ENCODE data around the gene TAPBP. TPM values are rescaled to one million over a fixed set of nuclear protein-coding genes. Genes with fewer than 3 reads are reported as not detected.

Gene TAPBP
- polyA plus RNA-seq, 2 of the 4 experiments (the other 2 are of a cell fraction): 16.8 to 37.5 TPM

- ATAC-seq (no peak), FAIRE-seq (no peak), DNase-seq (ENCODE audit: low read depth in 1 of 2, low spot score in 1 of 2) (no peak)
- 0 out of 6 replicates have a peak overlapping the region, but pooled peaks have one; percentile 16 to 20 for H3K27ac ChIP-seq
- no peak for TF ChIP-seq FOSB (CRISPR knock-in tag; IDR thresholded peaks at IDR 0.05)
- no peak for TF ChIP-seq HOXA7 (CRISPR knock-in tag; IDR thresholded peaks at IDR 0.05)
- no peak for TF ChIP-seq HMGXB4 (CRISPR knock-in tag; IDR thresholded peaks at IDR 0.05; ENCODE audit: borderline replicate concordance)
- TF ChIP-seq ZNF302 (CRISPR knock-in tag; IDR thresholded peaks at IDR 0.05): no peak
- no peak for TF ChIP-seq NFE2L2 (conservative IDR thresholded peaks at IDR 0.05; ENCODE audit: low read length)
- no peak for TF ChIP-seq CHD2 (IDR thresholded peaks at IDR 0.05; ENCODE audit: low read length, partially characterized antibody)
- no peak for TF ChIP-seq SMC3 (IDR thresholded peaks at IDR 0.05)
- TF ChIP-seq CEBPB (IDR thresholded peaks at IDR 0.05): no peak
- TF ChIP-seq MAFK (IDR thresholded peaks at IDR 0.05; ENCODE audit: partially characterized antibody): no peak
- TF ChIP-seq RFX5 (IDR thresholded peaks at IDR 0.05): no peak
- TF ChIP-seq HES2 (IDR thresholded peaks at IDR 0.05): no peak
- TF ChIP-seq FOSL2 (IDR thresholded peaks at IDR 0.05): no peak
- no peak for TF ChIP-seq FOSL2 (CRISPR knock-in tag; IDR thresholded peaks at IDR 0.05)
- no peak for TF ChIP-seq ATOH8 (CRISPR knock-in tag; IDR thresholded peaks at IDR 0.05; ENCODE audit: low read depth)
- TF ChIP-seq HOXB13 (CRISPR knock-in tag; IDR thresholded peaks at IDR 0.05; ENCODE audit: low read depth): no peak
- TF ChIP-seq CBX2 (IDR thresholded peaks at IDR 0.05; ENCODE audit: borderline replicate concordance, low read depth): no peak
- no peak for TF ChIP-seq RCOR1 (IDR thresholded peaks at IDR 0.05; ENCODE audit: low read depth, low read length)
- no peak for TF ChIP-seq MAZ (IDR thresholded peaks at IDR 0.05; ENCODE audit: borderline replicate concordance, low read depth, low read length)
- TF ChIP-seq ZFP36 (IDR thresholded peaks at IDR 0.05; ENCODE audit: borderline replicate concordance, partially characterized antibody): no peak
- no peak for TF ChIP-seq MYC (IDR thresholded peaks at IDR 0.05; ENCODE audit: borderline replicate concordance, low read length)
- ChIA-PET POLR2A (no interaction called here), CTCF (no interaction called here)
- no peak overlapping the region for H3K4me2 ChIP-seq
- WGBS (ENCODE audit: missing lambda C conversion rate): 93% methylated on average over 4 of the region's 4 CpGs
- peaks cover 11% of the 10 kb centered on the region for H3K4me1 ChIP-seq
- no peak overlapping the region for H3K4me3 ChIP-seq
- H3K9me3 ChIP-seq: no peaks in the 10 kb centered on the region
Measured at GRCh38 chr6:33254591-33254990, 59.3 kb downstream of the TAPBP start.

GRCh38 chr6:33252759-33253158, 61.1 kb downstream of the TAPBP start:
- no peak overlapping the region for H3K4me3 ChIP-seq
- CTCF ChIA-PET: no interaction called here
- DNase-seq (ENCODE audit: low read depth in 1 of 2, low spot score in 1 of 2): no peak
- TF ChIP-seq HDAC2 (IDR thresholded peaks at IDR 0.05) (no peak), BCL3 (IDR thresholded peaks at IDR 0.05) (no peak), NR3C1 (IDR thresholded peaks at IDR 0.05) (no peak), KDM5A (IDR thresholded peaks at IDR 0.05) (no peak), TP53 (CRISPR knock-in tag; IDR thresholded peaks at IDR 0.05) (no peak), USF2 (IDR thresholded peaks at IDR 0.05) (no peak), EHF (CRISPR knock-in tag; IDR thresholded peaks at IDR 0.05) (no peak), FOSB (CRISPR knock-in tag; IDR thresholded peaks at IDR 0.05) (no peak), JUN (IDR thresholded peaks at IDR 0.05) (no peak), TFCP2L1 (CRISPR knock-in tag; IDR thresholded peaks at IDR 0.05) (no peak), CTCF (IDR thresholded peaks at IDR 0.05) (no peak), FOSL2 (IDR thresholded peaks at IDR 0.05) (no peak), FOSL2 (CRISPR knock-in tag; IDR thresholded peaks at IDR 0.05) (no peak), PBX3 (IDR thresholded peaks at IDR 0.05) (no peak), CHD4 (IDR thresholded peaks at IDR 0.05; ENCODE audit: borderline replicate concordance) (no peak), CBX2 (IDR thresholded peaks at IDR 0.05; ENCODE audit: borderline replicate concordance, low read depth) (no peak), HES2 (IDR thresholded peaks at IDR 0.05) (no peak), ZFP36 (IDR thresholded peaks at IDR 0.05; ENCODE audit: borderline replicate concordance, partially characterized antibody) (no peak)
- no peak overlapping the region for H3K27ac ChIP-seq
- no peak for ATAC-seq
- no peaks in the 10 kb centered on the region for H3K9me3 ChIP-seq
- POLR2A ChIA-PET: no interaction called here
- no peak overlapping the region for H3K4me2 ChIP-seq
- no peak for FAIRE-seq
- peaks cover 11% of the 10 kb centered on the region for H3K4me1 ChIP-seq
